DND-41 (cell line): ENCODE results near the gene KSR2.

Experiments
- ATAC-seq: fragments of 200-7000 bp; cut with Tn5 transposase; 3 replicates; pipeline ENCODE4 v1.9.1; 2021; ENCODE audit warnings: low read depth; ENCODE audit not compliant: insufficient read depth
- DNase-seq: peaks from one replicate; pipeline ENCODE4 v3.0.0-alpha.2; 2020
- H2AFZ ChIP-seq: 2 replicates; pipeline ENCODE4 v1.6.0; 2012; ENCODE audit warnings: low read depth, low read length
- H3K27ac ChIP-seq: 2 replicates; pipeline ENCODE4 v1.5.1; 2012; ENCODE audit warnings: low read length, inconsistent platforms
- H3K27me3 ChIP-seq: fragments of 200-600 bp; sonication (generic); 2 replicates; pipeline ENCODE4 v1.6.0; 2012; ENCODE audit warnings: low read length, mild to moderate bottlenecking, inconsistent platforms; ENCODE audit not compliant: insufficient read depth, poor library complexity
- H3K36me3 ChIP-seq: 2 replicates; pipeline ENCODE4 v1.5.1; 2012; ENCODE audit warnings: low read length, inconsistent platforms; ENCODE audit not compliant: insufficient read depth
- H3K4me1 ChIP-seq: 2 replicates; pipeline ENCODE4 v1.5.1; 2012; ENCODE audit warnings: mild to moderate bottlenecking, low read length; ENCODE audit not compliant: insufficient read depth
- H3K4me2 ChIP-seq: 2 replicates; pipeline ENCODE4 v1.6.0; 2012; ENCODE audit warnings: mild to moderate bottlenecking, moderate library complexity, low read length, inconsistent platforms; ENCODE audit not compliant: insufficient read depth
- H3K4me3 ChIP-seq, 2 experiments: fragments of 200-600 bp in 1 of 2; shearing (Covaris generic) in 1 of 2; 2 replicates each; pipeline ENCODE4 v1.5.1; 2012 to 2016; ENCODE audit warnings: inconsistent platforms in 2 of 2, low read length in 2 of 2, mild to moderate bottlenecking in 2 of 2, low read depth in 1 of 2, moderate library complexity in 1 of 2
- H3K79me2 ChIP-seq: 2 replicates; pipeline ENCODE4 v1.6.0; 2012; ENCODE audit warnings: low read length, inconsistent platforms; ENCODE audit not compliant: insufficient read depth
- H3K9ac ChIP-seq: 2 replicates; pipeline ENCODE4 v1.6.0; 2012; ENCODE audit warnings: low read depth, mild to moderate bottlenecking, inconsistent platforms, low read length, moderate library complexity
- H3K9me3 ChIP-seq: 2 replicates; pipeline ENCODE4 v1.5.1; 2012; ENCODE audit warnings: low read length, moderate library complexity, mild to moderate bottlenecking, inconsistent platforms; ENCODE audit not compliant: insufficient read depth, severe bottlenecking
- H4K20me1 ChIP-seq: 2 replicates; pipeline ENCODE4 v1.6.0; 2012; ENCODE audit warnings: low read length; ENCODE audit not compliant: insufficient read depth
- CTCF ChIP-seq: IDR thresholded peaks from 2 replicates; pipeline ENCODE4 v1.5.1; 2012; ENCODE audit warnings: borderline replicate concordance, low read length, moderate library complexity, mild to moderate bottlenecking; ENCODE audit not compliant: poor library complexity, severe bottlenecking; ENCODE audit errors: extremely low read depth
- EZH2 ChIP-seq: IDR thresholded peaks from 3 replicates; pipeline ENCODE4 v1.6.1; 2012; ENCODE audit warnings: borderline replicate concordance, low read depth, mild to moderate bottlenecking, moderate library complexity, low read length, inconsistent platforms; ENCODE audit not compliant: severe bottlenecking

KSR2 gene

GRCh38 chr12:117466677-117467362 is 502.0 kb downstream of the KSR2 start:
- Histone ChIP-seq H2AFZ (no peak overlapping the region), H3K27ac (no peak overlapping the region), H3K4me1 (no peaks in the 10 kb centered on the region), H3K79me2 (no peaks in the 10 kb centered on the region), H3K36me3 (no peaks in the 10 kb centered on the region), H4K20me1 (no peaks in the 10 kb centered on the region), H3K9ac (no peak overlapping the region), H3K4me2 (no peak overlapping the region), H3K9me3 (no peaks in the 10 kb centered on the region), H3K4me3 (no peak overlapping the region), H3K27me3 (peaks cover 10% of the 10 kb centered on the region)
- DNase-seq (no peak), ATAC-seq (no peak)
- no peak for TF ChIP-seq CTCF
- TF ChIP-seq EZH2, result no peak

GRCh38 chr12:117461732-117462131 is 507.1 kb downstream of the KSR2 start:
- H3K36me3 ChIP-seq, result no peaks in the 10 kb centered on the region
- H3K27me3 ChIP-seq, result peaks cover 7% of the 10 kb centered on the region
- no peaks in the 10 kb centered on the region for H3K9me3 ChIP-seq
- no peaks in the 10 kb centered on the region for H3K4me1 ChIP-seq
- DNase-seq (no peak), ATAC-seq (no peak)
- no peak overlapping the region for H3K4me2 ChIP-seq
- H3K79me2 ChIP-seq, result no peaks in the 10 kb centered on the region
- H3K9ac ChIP-seq, result no peak overlapping the region
- no peak overlapping the region for H3K4me3 ChIP-seq
- H4K20me1 ChIP-seq, result no peaks in the 10 kb centered on the region
- H3K27ac ChIP-seq, result no peak overlapping the region
- TF ChIP-seq CTCF, result no peak
- no peak overlapping the region for H2AFZ ChIP-seq

- Histone ChIP-seq H3K4me3 (no peak overlapping the region), H3K27me3 (peaks cover 2% of the 10 kb centered on the region), H4K20me1 (no peaks in the 10 kb centered on the region), H2AFZ (no peak overlapping the region), H3K79me2 (no peaks in the 10 kb centered on the region), H3K4me2 (no peak overlapping the region), H3K27ac (no peak overlapping the region), H3K9ac (no peak overlapping the region), H3K4me1 (no peaks in the 10 kb centered on the region), H3K36me3 (no peaks in the 10 kb centered on the region), H3K9me3 (no peaks in the 10 kb centered on the region)
- ATAC-seq, result no peak
- no peak for DNase-seq
- TF ChIP-seq EZH2 (no peak), CTCF (no peak)
These were observed 509.6 kb downstream of the KSR2 start for GRCh38 chr12:117459229-117459628.
